ENCODE data around the gene TRIM50.

The TRIM50 gene

GRCh38 chr7:73369622-73370021 is 41.7 kb upstream of the TRIM50 start:
- no peaks in the 10 kb centered on the region for H4K20me1 ChIP-seq (ENCODE audit: low read depth, low read length)
- no peak overlapping the region for H3K4me3 ChIP-seq (ENCODE audit: insufficient read depth, low read length, poor library complexity, severe bottlenecking)
- no peaks in the 10 kb centered on the region for H3F3A ChIP-seq (ENCODE audit: insufficient read depth)
- no peaks in the 10 kb centered on the region for H3K79me2 ChIP-seq (ENCODE audit: insufficient read depth, low read length)
- TF ChIP-seq CTCF (IDR thresholded peaks at IDR 0.05; ENCODE audit: insufficient read depth, low read length, poor library complexity, severe bottlenecking) (no peak), EZH2phosphoT487 (conservative IDR thresholded peaks at IDR 0.05; ENCODE audit: low read length) (no peak)
- H3K27me3 ChIP-seq (ENCODE audit: low read length) = no peaks in the 10 kb centered on the region
- H2AFZ ChIP-seq (ENCODE audit: low read depth, low read length, severe bottlenecking) = no peak overlapping the region
- H3K27ac ChIP-seq (ENCODE audit: low read depth, low read length) = no peak overlapping the region
- no peak overlapping the region for H3K4me2 ChIP-seq (ENCODE audit: low read depth, low read length, poor library complexity, severe bottlenecking)
- no peaks in the 10 kb centered on the region for H3K9me3 ChIP-seq (ENCODE audit: insufficient read depth, low read length)
- H3K36me3 ChIP-seq (ENCODE audit: low read length) = no peaks in the 10 kb centered on the region
- H3K9ac ChIP-seq (ENCODE audit: low read length) = no peak overlapping the region
- no peaks in the 10 kb centered on the region for H3K9me2 ChIP-seq (replicated peaks; ENCODE audit: insufficient read depth, low read length)

GRCh38 chr7:73369009-73369408 is 41.1 kb upstream of the TRIM50 start:
- Histone ChIP-seq H3K27ac (ENCODE audit: low read depth, low read length) (no peak overlapping the region), H4K20me1 (ENCODE audit: low read depth, low read length) (no peaks in the 10 kb centered on the region), H3K79me2 (ENCODE audit: insufficient read depth, low read length) (no peaks in the 10 kb centered on the region), H3K9ac (ENCODE audit: low read length) (no peak overlapping the region), H3K9me3 (ENCODE audit: insufficient read depth, low read length) (no peaks in the 10 kb centered on the region), H3K4me3 (ENCODE audit: insufficient read depth, low read length, poor library complexity, severe bottlenecking) (no peak overlapping the region), H3K36me3 (ENCODE audit: low read length) (no peaks in the 10 kb centered on the region), H3K27me3 (ENCODE audit: low read length) (no peaks in the 10 kb centered on the region), H3K9me2 (replicated peaks; ENCODE audit: insufficient read depth, low read length) (no peaks in the 10 kb centered on the region), H3K4me2 (ENCODE audit: low read depth, low read length, poor library complexity, severe bottlenecking) (no peak overlapping the region), H3F3A (ENCODE audit: insufficient read depth) (no peaks in the 10 kb centered on the region), H2AFZ (ENCODE audit: low read depth, low read length, severe bottlenecking) (no peak overlapping the region)
- TF ChIP-seq EZH2phosphoT487 (conservative IDR thresholded peaks at IDR 0.05; ENCODE audit: low read length) (no peak), CTCF (IDR thresholded peaks at IDR 0.05; ENCODE audit: insufficient read depth, low read length, poor library complexity, severe bottlenecking) (no peak)

DNA sequence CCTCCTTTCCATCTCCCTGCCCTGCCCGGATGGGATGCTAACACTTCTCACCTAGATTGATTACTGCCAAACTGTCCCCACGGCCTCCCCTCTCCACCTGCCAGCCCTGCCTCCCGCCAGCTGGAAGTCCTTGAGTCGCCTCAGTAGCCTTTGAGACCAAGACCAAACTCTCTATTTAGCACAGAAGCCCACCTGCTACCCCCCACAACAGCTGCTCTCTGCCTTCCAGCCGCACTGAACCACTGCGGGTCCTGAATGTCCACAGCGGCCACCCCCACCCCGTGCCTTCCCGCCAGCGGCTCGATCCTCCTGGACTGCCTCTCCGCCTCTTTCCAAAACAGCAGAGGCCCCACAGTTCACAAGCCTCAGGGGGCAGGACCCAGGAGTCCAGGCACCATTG is 39.1 kb upstream of the TRIM50 start:
- H3K79me2 ChIP-seq (ENCODE audit: insufficient read depth, low read length) = no peaks in the 10 kb centered on the region
- no peak overlapping the region for H3K9ac ChIP-seq (ENCODE audit: low read length)
- H3K9me3 ChIP-seq (ENCODE audit: insufficient read depth, low read length) = no peaks in the 10 kb centered on the region
- no peaks in the 10 kb centered on the region for H3K36me3 ChIP-seq (ENCODE audit: low read length)
- H2AFZ ChIP-seq (ENCODE audit: low read depth, low read length, severe bottlenecking) = no peak overlapping the region
- no peak overlapping the region for H3K4me3 ChIP-seq (ENCODE audit: insufficient read depth, low read length, poor library complexity, severe bottlenecking)
- TF ChIP-seq CTCF (IDR thresholded peaks at IDR 0.05; ENCODE audit: insufficient read depth, low read length, poor library complexity, severe bottlenecking) (no peak), EZH2phosphoT487 (conservative IDR thresholded peaks at IDR 0.05; ENCODE audit: low read length) (no peak)
- H4K20me1 ChIP-seq (ENCODE audit: low read depth, low read length) = no peaks in the 10 kb centered on the region
- no peak overlapping the region for H3K4me2 ChIP-seq (ENCODE audit: low read depth, low read length, poor library complexity, severe bottlenecking)
- H3F3A ChIP-seq (ENCODE audit: insufficient read depth) = no peaks in the 10 kb centered on the region
- no peaks in the 10 kb centered on the region for H3K9me2 ChIP-seq (replicated peaks; ENCODE audit: insufficient read depth, low read length)
- no peak overlapping the region for H3K27ac ChIP-seq (ENCODE audit: low read depth, low read length)
- H3K27me3 ChIP-seq (ENCODE audit: low read length) = no peaks in the 10 kb centered on the region

DNA sequence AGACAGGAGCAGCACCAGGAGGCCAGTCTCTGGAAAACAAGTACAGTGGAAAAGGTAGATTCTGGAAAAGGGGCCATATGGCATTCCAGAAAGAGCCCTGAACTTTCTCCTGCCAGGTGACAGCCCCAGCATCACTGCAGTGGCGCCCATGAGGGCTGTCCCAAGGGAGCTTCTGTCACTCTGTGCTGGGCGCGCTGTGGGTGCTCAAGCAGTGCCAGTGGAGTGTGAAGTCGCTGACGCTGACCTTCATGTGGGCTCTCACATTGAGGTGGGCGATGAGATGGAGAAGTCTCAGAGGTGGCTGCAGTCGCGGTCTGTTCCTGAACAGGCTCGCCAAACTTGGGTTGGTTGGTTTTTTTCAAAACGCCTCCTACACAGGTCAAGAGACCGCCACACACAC is 38.2 kb upstream of the TRIM50 start:
- H3K9me2 ChIP-seq (replicated peaks; ENCODE audit: insufficient read depth, low read length) = no peaks in the 10 kb centered on the region
- H3K4me2 ChIP-seq (ENCODE audit: low read depth, low read length, poor library complexity, severe bottlenecking) = no peak overlapping the region
- no peaks in the 10 kb centered on the region for H3F3A ChIP-seq (ENCODE audit: insufficient read depth)

More for the DNA sequence above, 38.2 kb upstream of the TRIM50 start:
- H3K27me3 ChIP-seq (ENCODE audit: low read length) = no peaks in the 10 kb centered on the region
- no peaks in the 10 kb centered on the region for H4K20me1 ChIP-seq (ENCODE audit: low read depth, low read length)
- H3K9ac ChIP-seq (ENCODE audit: low read length) = no peak overlapping the region
- no peak overlapping the region for H3K4me3 ChIP-seq (ENCODE audit: insufficient read depth, low read length, poor library complexity, severe bottlenecking)
- no peak overlapping the region for H2AFZ ChIP-seq (ENCODE audit: low read depth, low read length, severe bottlenecking)
- H3K27ac ChIP-seq (ENCODE audit: low read depth, low read length) = no peak overlapping the region
- H3K9me3 ChIP-seq (ENCODE audit: insufficient read depth, low read length) = no peaks in the 10 kb centered on the region
- no peak for TF ChIP-seq CTCF (IDR thresholded peaks at IDR 0.05; ENCODE audit: insufficient read depth, low read length, poor library complexity, severe bottlenecking)
- TF ChIP-seq EZH2phosphoT487 (conservative IDR thresholded peaks at IDR 0.05; ENCODE audit: low read length) = no peak
- no peaks in the 10 kb centered on the region for H3K79me2 ChIP-seq (ENCODE audit: insufficient read depth, low read length)
- no peaks in the 10 kb centered on the region for H3K36me3 ChIP-seq (ENCODE audit: low read length)

All from SU-DHL-6 (cell line).